Epithelial cell of esophagus (primary cell): ENCODE measurements around the gene KAZN.

Source experiments
- DNase-seq: peaks from one replicate; pipeline ENCODE4 v3.0.0; 2010; ENCODE audit warnings: low read depth
- H3K4me3 ChIP-seq: 2 replicates; pipeline ENCODE4 v1.5.1; 2011; ENCODE audit warnings: mild to moderate bottlenecking, low read length, control low read depth
- CTCF ChIP-seq: IDR thresholded peaks from 2 replicates; pipeline ENCODE4 v1.5.1; 2011; ENCODE audit warnings: low read depth, mild to moderate bottlenecking, low read length, control low read depth, inconsistent platforms; ENCODE audit not compliant: insufficient read depth; ENCODE audit errors: missing control alignments

Gene KAZN

GRCh38 chr1:14583788-14584187, 14.7 kb upstream of the KAZN start:
- peak; percentile 6 for DNase-seq
- no peak for TF ChIP-seq CTCF

GRCh38 chr1:14585728-14586127, 12.8 kb upstream of the KAZN start:
- no peak for DNase-seq
- TF ChIP-seq CTCF: no peak
- no peak overlapping the region for H3K4me3 ChIP-seq

More at GRCh38 chr1:14583788-14584187, 14.7 kb upstream of the KAZN start:
- no peak overlapping the region for H3K4me3 ChIP-seq

GRCh38 chr1:14590411-14591180, 7.9 kb upstream of the KAZN start:
- no peak for TF ChIP-seq CTCF
- H3K4me3 ChIP-seq: no peak overlapping the region
- DNase-seq: no peak

GRCh38 chr1:14591600-14591999, 6.9 kb upstream of the KAZN start:
- no peak for DNase-seq

GRCh38 chr1:14592004-14592631, 6.4 kb upstream of the KAZN start:
- TF ChIP-seq CTCF: no peak
- DNase-seq: no peak
- H3K4me3 ChIP-seq: no peak overlapping the region

More at GRCh38 chr1:14591600-14591999, 6.9 kb upstream of the KAZN start:
- H3K4me3 ChIP-seq: no peak overlapping the region
- no peak for TF ChIP-seq CTCF

GRCh38 chr1:14593302-14593701, 5.2 kb upstream of the KAZN start:
- no peak for DNase-seq
- TF ChIP-seq CTCF: no peak
- H3K4me3 ChIP-seq: no peak overlapping the region
